Right renal pelvis (tissue), 4 donors: ENCODE measurements around the gene PCDHA3. TPM values are rescaled to one million over a fixed set of nuclear protein-coding genes. Genes with fewer than 3 reads are reported as not detected.
"Not testable (repeated sequence)": the region's sequence is repeated elsewhere in the genome, so short reads cannot be mapped to it uniquely, and the experiment has no call there.

Experiments used
- DNase-seq, 4 donors: peaks; one replicate each; pipeline ENCODE4 v3.0.0-alpha.2; 2013; ENCODE audit warnings: low read depth in 4 of 4, low spot score in 3 of 4, missing footprints in 1 of 4
- polyA plus RNA-seq, 4 donors: library from polyadenylated mRNA; unstranded; fragments of 120-200 nt; gene quantifications; one replicate each; pipeline ENCODE4 v1.2.1, GENCODE V29; 2013; ENCODE audit not compliant: insufficient read length in 4 of 4

The PCDHA3 gene
- polyA plus RNA-seq, result under 1 TPM; 0.25 to 0.49 (median 0.38) TPM

- no peak for DNase-seq
These were observed at the start of gene PCDHA3 for GRCh38 chr5:140800816-140801493. PCDHA3 (plus strand) TSS chr5:140801057.

- DNase-seq, result no peak
These were observed 47.3 kb upstream of the PCDHA3 start for GRCh38 chr5:140753561-140753960.

- no peak for DNase-seq
These were observed 36.5 kb upstream of the PCDHA3 start for GRCh38 chr5:140764177-140764973.

- DNase-seq, result no peak
These were observed 33.4 kb upstream of the PCDHA3 start for GRCh38 chr5:140767444-140767843.

- no peak for DNase-seq
These were observed 20.3 kb upstream of the PCDHA3 start for GRCh38 chr5:140780512-140780911.

- no peak for DNase-seq
These were observed 14.8 kb upstream of the PCDHA3 start, which contains the start of gene PCDHA1 for GRCh38 chr5:140785905-140786686. PCDHA1 (plus strand) TSS chr5:140786140.

GRCh38 chr5:140787422-140787821 is 13.4 kb upstream of the PCDHA3 start:
- DNase-seq, result not testable (repeated sequence)

GRCh38 chr5:140787849-140788504 is 12.9 kb upstream of the PCDHA3 start:
- not testable (repeated sequence) for DNase-seq

- no peak for DNase-seq
These were observed 9.8 kb upstream of the PCDHA3 start for GRCh38 chr5:140791089-140791488.

GRCh38 chr5:140794595-140795258 is 6.1 kb upstream of the PCDHA3 start, which contains the start of gene PCDHA2:
PCDHA2 (plus strand) TSS chr5:140794852.
- DNase-seq, result no peak

- no peak for DNase-seq
These were observed 5.6 kb upstream of the PCDHA3 start for GRCh38 chr5:140795259-140795641.

GRCh38 chr5:140796072-140796717 is 4.7 kb upstream of the PCDHA3 start:
- DNase-seq, result not testable (repeated sequence)

GRCh38 chr5:140796718-140797095 is 4.2 kb upstream of the PCDHA3 start:
- DNase-seq, result no peak

- no peak for DNase-seq
These were observed 611 bp downstream of the PCDHA3 start for GRCh38 chr5:140801494-140801841.

- not testable (repeated sequence) for DNase-seq
These were observed 1.5 kb downstream of the PCDHA3 start for GRCh38 chr5:140802381-140802780.

- no peak for DNase-seq
These were observed 2.0 kb downstream of the PCDHA3 start for GRCh38 chr5:140802781-140803271.

GRCh38 chr5:140806834-140807775 is 6.2 kb downstream of the PCDHA3 start, which contains the start of gene PCDHA4:
PCDHA4 (plus strand) TSS chr5:140807068.
- no peak for DNase-seq

- not testable (repeated sequence) for DNase-seq
These were observed 7.5 kb downstream of the PCDHA3 start for GRCh38 chr5:140808241-140808888.
